HepG2 (cell line): ENCODE data around the gene IWS1. TPM values are rescaled to one million over a fixed set of nuclear protein-coding genes. Genes with fewer than 3 reads are reported as not detected.

Experiments used
- ARNT2 ChIP-seq: sonication (generic); formaldehyde crosslinking; IDR thresholded peaks from 2 replicates; pipeline ENCODE4 v1.8.0; 2022; ENCODE audit warnings: mild to moderate bottlenecking, low read depth, missing genetic modification reagents, moderate library complexity
- CBX2 ChIP-seq, 2 experiments: fragments of 200-600 bp in 1 of 2; sonication (generic); formaldehyde crosslinking in 1 of 2; IDR thresholded peaks; 2 replicates each; pipeline versions ENCODE4 v1.7.0 to v1.8.1; 2018 to 2022; ENCODE audit warnings: low read depth in 2 of 2, low read length in 1 of 2, mild to moderate bottlenecking in 1 of 2, missing genetic modification reagents in 1 of 2
- CCDC6 ChIP-seq: sonication (generic); formaldehyde crosslinking; IDR thresholded peaks from 2 replicates; pipeline ENCODE4 v1.8.1; 2022; ENCODE audit warnings: mild to moderate bottlenecking, missing genetic modification reagents, moderate library complexity
- ZFP36L2 ChIP-seq: sonication (generic); formaldehyde crosslinking; IDR thresholded peaks from 2 replicates; pipeline ENCODE4 v1.4.0; 2020; ENCODE audit warnings: missing genetic modification reagents
- ZNF619 ChIP-seq: sonication (generic); formaldehyde crosslinking; IDR thresholded peaks from 2 replicates; pipeline ENCODE4 v1.4.0; 2020; ENCODE audit warnings: mild to moderate bottlenecking, missing genetic modification reagents
- ZNF720 ChIP-seq: sonication (generic); formaldehyde crosslinking; IDR thresholded peaks from 2 replicates; pipeline ENCODE4 v1.4.0; 2020; ENCODE audit warnings: missing genetic modification reagents
- polyA plus RNA-seq, 8 experiments: library from polyadenylated mRNA; depleted of rRNA in 3 of 8; stranded (reverse) in 7 of 8; unstranded in 1 of 8; fragments of >200 nt; fragmentation: Illumina TruSeq in 4 of 8; extraction: Trizol in 4 of 8; gene quantifications; 2 replicates each; pipeline versions ENCODE4 v1.2.1 to v1.2.3, GENCODE V29; 2011 to 2016; ENCODE audit warnings: low read depth in 4 of 8, missing spikeins in 1 of 8, mixed read lengths in 1 of 8; ENCODE audit not compliant: insufficient read depth in 1 of 8
- total RNA-seq, 5 experiments: library from RNA; depleted of rRNA; stranded (reverse); fragments of >200 nt; fragmentation: Illumina TruSeq; extraction: Trizol; gene quantifications; 2 replicates each; pipeline ENCODE4 v1.2.3, GENCODE V29; 2016; ENCODE audit warnings: low read depth in 1 of 5
- TF ChIP-seq, protein P1 (sequence below): sonication (generic); formaldehyde crosslinking; IDR thresholded peaks from 2 replicates; pipeline ENCODE4 v1.5.0; 2020; ENCODE audit warnings: mild to moderate bottlenecking, missing genetic modification reagents
- TF ChIP-seq, protein P2 (sequence below), 2 experiments: sonication (generic) in 1 of 2; formaldehyde crosslinking in 1 of 2; IDR thresholded peaks; 2 replicates each; pipeline versions ENCODE4 v1.4.0 to v1.6.1; 2016 to 2020; ENCODE audit warnings: borderline replicate concordance in 1 of 2, low read depth in 1 of 2, mild to moderate bottlenecking in 1 of 2, missing genetic modification reagents in 1 of 2
- TF ChIP-seq, protein P3 (sequence below): sonication (generic); formaldehyde crosslinking; IDR thresholded peaks from 2 replicates; pipeline ENCODE4 v1.4.0; 2020; ENCODE audit warnings: missing genetic modification reagents, low read depth, mild to moderate bottlenecking, borderline replicate concordance
- TF ChIP-seq, protein P4 (sequence below), 2 experiments: sonication (generic) in 1 of 2; formaldehyde crosslinking in 1 of 2; IDR thresholded peaks; 2 replicates each; pipeline versions ENCODE4 v1.4.0 to v1.6.1; 2018 to 2020; ENCODE audit warnings: missing genetic modification reagents in 2 of 2, borderline replicate concordance in 1 of 2, low read depth in 1 of 2, mild to moderate bottlenecking in 1 of 2, missing biosample characterization in 1 of 2

Gene IWS1
- total and polyA plus RNA-seq, 2 of the 13 experiments (the other 11 are each of a cell fraction or from before 2014, with no cell fraction given), result 28.9 to 62.3 TPM

DNA sequence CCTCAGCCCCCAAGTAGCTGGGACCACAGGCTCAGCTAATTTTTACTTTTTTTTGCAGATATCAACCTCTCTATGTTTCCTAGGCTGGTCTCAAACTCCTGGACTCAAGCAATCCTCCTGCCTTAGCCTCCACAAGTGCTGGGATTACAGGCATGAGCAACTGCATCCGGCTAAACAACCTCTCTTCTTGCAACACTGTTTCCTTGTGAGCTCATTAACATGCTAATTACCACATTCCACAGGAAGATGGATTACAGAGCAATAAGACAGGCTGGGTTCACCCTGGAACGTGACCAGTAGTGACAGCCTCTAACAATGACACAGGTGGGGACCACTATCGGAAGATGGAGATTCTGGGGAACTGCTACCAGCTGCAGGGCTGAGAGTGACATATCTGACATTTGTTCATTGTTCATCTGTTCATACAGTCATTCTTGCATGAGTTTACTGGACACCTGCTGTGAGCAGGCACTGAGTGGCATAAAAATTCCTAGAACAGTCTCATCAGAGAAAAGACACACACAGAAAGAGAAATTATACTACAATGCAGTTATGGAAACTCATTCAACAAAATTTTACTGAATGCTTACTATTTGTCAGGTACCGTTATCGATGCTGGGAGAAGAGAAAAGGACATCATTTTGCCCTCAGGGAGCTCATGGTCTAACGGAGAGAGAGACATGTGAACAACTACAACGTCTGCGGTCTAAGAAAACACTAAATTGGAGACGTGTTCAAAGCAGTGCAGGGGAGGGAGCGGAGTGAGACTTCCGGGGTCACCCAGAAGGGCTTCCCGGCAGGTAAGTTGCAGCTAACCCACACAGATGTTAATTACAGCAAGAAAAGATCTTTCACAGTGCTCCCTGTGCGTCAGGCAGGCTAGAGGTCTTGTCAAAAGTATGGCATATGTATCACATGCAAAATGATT, 70.5 kb downstream of the IWS1 start (continued):
- TF ChIP-seq, protein P1, sequence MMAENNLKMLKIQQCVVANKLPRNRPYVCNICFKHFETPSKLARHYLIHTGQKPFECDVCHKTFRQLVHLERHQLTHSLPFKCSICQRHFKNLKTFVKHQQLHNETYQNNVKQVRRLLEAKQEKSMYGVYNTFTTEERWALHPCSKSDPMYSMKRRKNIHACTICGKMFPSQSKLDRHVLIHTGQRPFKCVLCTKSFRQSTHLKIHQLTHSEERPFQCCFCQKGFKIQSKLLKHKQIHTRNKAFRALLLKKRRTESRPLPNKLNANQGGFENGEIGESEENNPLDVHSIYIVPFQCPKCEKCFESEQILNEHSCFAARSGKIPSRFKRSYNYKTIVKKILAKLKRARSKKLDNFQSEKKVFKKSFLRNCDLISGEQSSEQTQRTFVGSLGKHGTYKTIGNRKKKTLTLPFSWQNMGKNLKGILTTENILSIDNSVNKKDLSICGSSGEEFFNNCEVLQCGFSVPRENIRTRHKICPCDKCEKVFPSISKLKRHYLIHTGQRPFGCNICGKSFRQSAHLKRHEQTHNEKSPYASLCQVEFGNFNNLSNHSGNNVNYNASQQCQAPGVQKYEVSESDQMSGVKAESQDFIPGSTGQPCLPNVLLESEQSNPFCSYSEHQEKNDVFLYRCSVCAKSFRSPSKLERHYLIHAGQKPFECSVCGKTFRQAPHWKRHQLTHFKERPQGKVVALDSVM (CRISPR knock-in tag), result peak; percentile 98
- no peak for TF ChIP-seq ARNT2 (CRISPR knock-in tag)
- TF ChIP-seq CBX2 (IDR thresholded peaks at IDR 0.05; ENCODE audit: low read depth, low read length), result no peak
- no peak for TF ChIP-seq CBX2 (CRISPR knock-in tag; IDR thresholded peaks at IDR 0.05; ENCODE audit: low read depth)
- TF ChIP-seq ZFP36L2 (CRISPR knock-in tag), result no peak
- TF ChIP-seq ZNF720 (CRISPR knock-in tag), result no peak
- TF ChIP-seq, protein P2, sequence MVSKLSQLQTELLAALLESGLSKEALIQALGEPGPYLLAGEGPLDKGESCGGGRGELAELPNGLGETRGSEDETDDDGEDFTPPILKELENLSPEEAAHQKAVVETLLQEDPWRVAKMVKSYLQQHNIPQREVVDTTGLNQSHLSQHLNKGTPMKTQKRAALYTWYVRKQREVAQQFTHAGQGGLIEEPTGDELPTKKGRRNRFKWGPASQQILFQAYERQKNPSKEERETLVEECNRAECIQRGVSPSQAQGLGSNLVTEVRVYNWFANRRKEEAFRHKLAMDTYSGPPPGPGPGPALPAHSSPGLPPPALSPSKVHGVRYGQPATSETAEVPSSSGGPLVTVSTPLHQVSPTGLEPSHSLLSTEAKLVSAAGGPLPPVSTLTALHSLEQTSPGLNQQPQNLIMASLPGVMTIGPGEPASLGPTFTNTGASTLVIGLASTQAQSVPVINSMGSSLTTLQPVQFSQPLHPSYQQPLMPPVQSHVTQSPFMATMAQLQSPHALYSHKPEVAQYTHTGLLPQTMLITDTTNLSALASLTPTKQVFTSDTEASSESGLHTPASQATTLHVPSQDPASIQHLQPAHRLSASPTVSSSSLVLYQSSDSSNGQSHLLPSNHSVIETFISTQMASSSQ (IDR thresholded peaks at IDR 0.05; ENCODE audit: low read depth), result no peak
- TF ChIP-seq, protein P2 (CRISPR knock-in tag; IDR thresholded peaks at IDR 0.05; ENCODE audit: borderline replicate concordance), result no peak
- TF ChIP-seq, protein P3, sequence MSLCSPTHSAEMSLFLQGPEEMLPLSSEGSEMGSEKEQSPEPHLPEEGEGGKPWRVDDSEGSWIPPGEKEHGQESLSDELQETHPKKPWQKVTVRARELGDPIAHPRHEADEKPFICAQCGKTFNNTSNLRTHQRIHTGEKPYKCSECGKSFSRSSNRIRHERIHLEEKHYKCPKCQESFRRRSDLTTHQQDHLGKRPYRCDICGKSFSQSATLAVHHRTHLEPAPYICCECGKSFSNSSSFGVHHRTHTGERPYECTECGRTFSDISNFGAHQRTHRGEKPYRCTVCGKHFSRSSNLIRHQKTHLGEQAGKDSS (CRISPR knock-in tag), result 0 out of 2 replicates have a peak, but pooled peaks have one; percentile 7
- TF ChIP-seq ZNF619 (CRISPR knock-in tag), result peak; percentile 56; the same call in 1 of the 2 replicates
- TF ChIP-seq CCDC6 (CRISPR knock-in tag), result no peak
- TF ChIP-seq, protein P4, sequence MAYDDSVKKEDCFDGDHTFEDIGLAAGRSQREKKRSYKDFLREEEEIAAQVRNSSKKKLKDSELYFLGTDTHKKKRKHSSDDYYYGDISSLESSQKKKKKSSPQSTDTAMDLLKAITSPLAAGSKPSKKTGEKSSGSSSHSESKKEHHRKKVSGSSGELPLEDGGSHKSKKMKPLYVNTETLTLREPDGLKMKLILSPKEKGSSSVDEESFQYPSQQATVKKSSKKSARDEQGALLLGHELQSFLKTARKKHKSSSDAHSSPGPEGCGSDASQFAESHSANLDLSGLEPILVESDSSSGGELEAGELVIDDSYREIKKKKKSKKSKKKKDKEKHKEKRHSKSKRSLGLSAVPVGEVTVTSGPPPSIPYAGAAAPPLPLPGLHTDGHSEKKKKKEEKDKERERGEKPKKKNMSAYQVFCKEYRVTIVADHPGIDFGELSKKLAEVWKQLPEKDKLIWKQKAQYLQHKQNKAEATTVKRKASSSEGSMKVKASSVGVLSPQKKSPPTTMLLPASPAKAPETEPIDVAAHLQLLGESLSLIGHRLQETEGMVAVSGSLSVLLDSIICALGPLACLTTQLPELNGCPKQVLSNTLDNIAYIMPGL (CRISPR knock-in tag; IDR thresholded peaks at IDR 0.05; ENCODE audit: borderline replicate concordance in 1 of 2, low read depth in 1 of 2), result no peak
